H1 (cell line): Measurements from ENCODE around the gene BCL2L12. TPM values are rescaled to one million over a fixed set of nuclear protein-coding genes. Genes with fewer than 3 reads are reported as not detected.

Source experiments
- CTCF ChIA-PET: fragments of 300-600 bp; sonication (Branson Sonifier 250); formaldehyde crosslinking; loops from one replicate; lab custom pipeline; 2021; ENCODE audit not compliant: partially characterized antibody; lab: Charles Lee
- POLR2A ChIA-PET: fragments of 300-600 bp; sonication (Branson Sonifier 250); formaldehyde crosslinking; loops from one replicate; lab custom pipeline; 2021; ENCODE audit warnings: inconsistent platforms; ENCODE audit not compliant: partially characterized antibody; lab: Charles Lee
- DNase-seq, 2 experiments: peaks; one replicate each; pipeline versions ENCODE4 v3.0.0 to v3.0.0-alpha.2; 2010 to 2022; ENCODE audit warnings: low spot score in 2 of 2, low read depth in 1 of 2, mixed read lengths in 1 of 2
- FAIRE-seq: peaks from 2 replicates; lab custom pipeline; 2011; peaks lifted over from hg19 to GRCh38; lab: Jason Lieb, UNC
- H2AFZ ChIP-seq: 2 replicates; pipeline ENCODE4 v1.8.1; 2012; ENCODE audit warnings: low read length, inconsistent platforms
- H2AK5ac ChIP-seq: 2 replicates; pipeline ENCODE4 v1.6.1; 2013; ENCODE audit warnings: low read depth, low read length
- H2BK120ac ChIP-seq: replicated peaks from 2 replicates; pipeline ENCODE3; 2013; ENCODE audit warnings: low read depth, low read length, inconsistent platforms
- H2BK12ac ChIP-seq: 2 replicates; pipeline ENCODE4 v1.6.1; 2013; ENCODE audit warnings: low read depth, low read length
- H2BK15ac ChIP-seq: 2 replicates; pipeline ENCODE4 v1.6.1; 2013; ENCODE audit warnings: low read length
- H2BK20ac ChIP-seq: 2 replicates; pipeline ENCODE4 v1.6.1; 2013; ENCODE audit warnings: low read length
- H2BK5ac ChIP-seq: 2 replicates; pipeline ENCODE4 v1.6.1; 2013; ENCODE audit warnings: low read depth, low read length
- H3K14ac ChIP-seq: 2 replicates; pipeline ENCODE4 v1.6.1; 2013; ENCODE audit warnings: inconsistent platforms; ENCODE audit not compliant: insufficient read length
- H3K18ac ChIP-seq: 2 replicates; pipeline ENCODE4 v1.6.1; 2013; ENCODE audit warnings: low read length; ENCODE audit errors: extremely low read depth
- H3K23ac ChIP-seq: 2 replicates; pipeline ENCODE4 v1.6.1; 2013; ENCODE audit warnings: inconsistent platforms; ENCODE audit not compliant: insufficient read length
- H3K23me2 ChIP-seq: 2 replicates; pipeline ENCODE4 v1.6.1; 2013; ENCODE audit warnings: low read depth, low read length
- H3K27ac ChIP-seq: 2 replicates; pipeline ENCODE4 v1.6.1; 2011; ENCODE audit warnings: low read depth, low read length, inconsistent platforms
- H3K27me3 ChIP-seq, 4 experiments: replicated peaks in 1 of 4; 1 replicate in 1 of 4; 2 replicates in 3 of 4; pipeline versions ENCODE4 v1.6.1 to v1.8.1; 2011 to 2013; ENCODE audit warnings: low read length in 3 of 4, mild to moderate bottlenecking in 3 of 4, inconsistent platforms in 2 of 4, mixed read lengths in 2 of 4, moderate library complexity in 1 of 4; ENCODE audit not compliant: control insufficient read depth in 3 of 4, insufficient read depth in 3 of 4; ENCODE audit errors: extremely low read depth in 1 of 4
- H3K36me3 ChIP-seq, 4 experiments: 2 replicates each; pipeline versions ENCODE4 v1.6.1 to v1.8.1; 2011 to 2013; ENCODE audit warnings: mild to moderate bottlenecking in 4 of 4, low read length in 3 of 4, moderate library complexity in 2 of 4, control low read depth in 1 of 4, inconsistent platforms in 1 of 4; ENCODE audit not compliant: insufficient read depth in 4 of 4, control insufficient read depth in 2 of 4
- H3K4ac ChIP-seq: replicated peaks from 2 replicates; pipeline ENCODE3; 2013; ENCODE audit warnings: low read length, low read depth, mixed read lengths, inconsistent platforms; ENCODE audit not compliant: insufficient read length
- H3K4me1 ChIP-seq, 4 experiments: replicated peaks in 1 of 4; 1 replicate in 1 of 4; 2 replicates in 3 of 4; pipeline versions ENCODE4 v1.6.1 to v1.8.1; 2011 to 2013; ENCODE audit warnings: low read length in 3 of 4, inconsistent platforms in 2 of 4, mixed read lengths in 1 of 4; ENCODE audit not compliant: insufficient read depth in 4 of 4, control insufficient read depth in 3 of 4
- H3K4me2 ChIP-seq, 2 experiments: 2 replicates each; pipeline versions ENCODE4 v1.6.1 to v1.8.1; 2011 to 2013; ENCODE audit warnings: low read depth in 2 of 2, low read length in 2 of 2, control low read depth in 1 of 2, inconsistent platforms in 1 of 2, mild to moderate bottlenecking in 1 of 2; ENCODE audit not compliant: insufficient read depth in 1 of 2
- H3K4me3 ChIP-seq, 4 experiments: fragments of 200-600, 300-600 bp in 1 of 4; sonication (generic), shearing (Covaris generic), sonication (Bioruptor Twin) in 1 of 4; 2 replicates each; pipeline versions ENCODE4 v1.5.1 to v1.8.1; 2011 to 2016; ENCODE audit warnings: low read length in 4 of 4, low read depth in 3 of 4, control low read depth in 2 of 4, inconsistent platforms in 2 of 4, mild to moderate bottlenecking in 2 of 4, mixed read lengths in 1 of 4, moderate library complexity in 1 of 4; ENCODE audit not compliant: insufficient read depth in 2 of 4; ENCODE audit errors: extremely low read depth in 1 of 4
- H3K56ac ChIP-seq: replicated peaks from 2 replicates; pipeline ENCODE3; 2013; ENCODE audit warnings: low read depth, mild to moderate bottlenecking, mixed read lengths, low read length, inconsistent platforms; ENCODE audit not compliant: insufficient read length
- H3K79me1 ChIP-seq: 2 replicates; pipeline ENCODE4 v1.6.1; 2013; ENCODE audit warnings: low read depth, low read length, control low read depth
- H3K79me2 ChIP-seq, 2 experiments: 2 replicates each; pipeline versions ENCODE4 v1.6.1 to v1.8.1; 2012 to 2013; ENCODE audit warnings: low read length in 2 of 2, mild to moderate bottlenecking in 2 of 2, inconsistent platforms in 1 of 2; ENCODE audit not compliant: insufficient read depth in 2 of 2, control insufficient read depth in 1 of 2
- H3K9ac ChIP-seq, 4 experiments: replicated peaks in 1 of 4; 1 replicate in 1 of 4; 2 replicates in 3 of 4; pipeline versions ENCODE4 v1.6.1 to v1.8.1; 2011 to 2013; ENCODE audit warnings: low read depth in 3 of 4, low read length in 3 of 4, control low read depth in 2 of 4, mild to moderate bottlenecking in 2 of 4, moderate library complexity in 2 of 4, inconsistent platforms in 1 of 4; ENCODE audit errors: extremely low read depth in 1 of 4
- H3K9me3 ChIP-seq, 2 experiments: 2 replicates each; pipeline versions ENCODE4 v1.6.1 to v1.8.1; 2012 to 2013; ENCODE audit warnings: mild to moderate bottlenecking in 2 of 2, moderate library complexity in 2 of 2, control low read depth in 1 of 2, inconsistent platforms in 1 of 2, low read depth in 1 of 2, low read length in 1 of 2, mixed read lengths in 1 of 2; ENCODE audit not compliant: insufficient read depth in 2 of 2
- H4K20me1 ChIP-seq, 2 experiments: replicated peaks in 1 of 2; 2 replicates each; pipeline versions ENCODE3 to v1.8.1; 2011 to 2013; ENCODE audit warnings: inconsistent platforms in 2 of 2, low read length in 2 of 2, mild to moderate bottlenecking in 1 of 2; ENCODE audit not compliant: insufficient read depth in 2 of 2, control insufficient read depth in 1 of 2
- H4K5ac ChIP-seq: 2 replicates; pipeline ENCODE4 v1.6.1; 2013; ENCODE audit warnings: low read length, low read depth, mixed read lengths, inconsistent platforms; ENCODE audit not compliant: insufficient read length
- H4K8ac ChIP-seq: 2 replicates; pipeline ENCODE4 v1.8.0; 2013; ENCODE audit warnings: mild to moderate bottlenecking, moderate library complexity, low read length, inconsistent platforms; ENCODE audit not compliant: insufficient read depth; ENCODE audit errors: extremely low read depth
- H4K91ac ChIP-seq: replicated peaks from 2 replicates; pipeline ENCODE3; 2013; ENCODE audit warnings: low read length, mixed read lengths, inconsistent platforms; ENCODE audit not compliant: insufficient read length
- BACH1 ChIP-seq: IDR thresholded peaks from 2 replicates; pipeline ENCODE4 v1.6.1; 2012; ENCODE audit warnings: low read length, improper control_type of control experiment
- POLR2A ChIP-seq, 2 experiments: IDR thresholded peaks; 1 replicate in 1 of 2; 2 replicates in 1 of 2; pipeline ENCODE4 v1.6.1; 2011; ENCODE audit warnings: low read depth in 2 of 2, low read length in 2 of 2, mild to moderate bottlenecking in 2 of 2; ENCODE audit errors: control extremely low read depth in 1 of 2
- SIX5 ChIP-seq: IDR thresholded peaks from 2 replicates; pipeline ENCODE4 v1.6.1; 2011; ENCODE audit warnings: mild to moderate bottlenecking, low read depth, low read length
- WGBS, 2 experiments: shearing (Covaris generic) in 1 of 2; methylation state at CpG; one replicate each; pipeline versions ENCODE4 v1.1.6 to v1.1.7; 2013 to 2015; ENCODE audit warnings: low lambda C conversion rate in 2 of 2, mixed read lengths in 2 of 2, inconsistent platforms in 1 of 2, low coverage in 1 of 2, missing lambda C conversion rate in 1 of 2; ENCODE audit not compliant: insufficient replicate concordance in 2 of 2, insufficient coverage in 1 of 2, insufficient read length in 1 of 2; ENCODE audit errors: extremely low coverage in 1 of 2, missing lambda C conversion rate in 1 of 2; 5-methylcytosine and 5-hydroxymethylcytosine counted together
- polyA plus RNA-seq, 7 experiments: library from polyadenylated mRNA; depleted of rRNA in 3 of 7; stranded (reverse) in 5 of 7; unstranded in 2 of 7; fragments of >200 nt in 5 of 7; fragments of 200-250 nt in 2 of 7; gene quantifications; 1 replicate in 5 of 7; 2 replicates in 1 of 7; 4 replicates in 1 of 7; pipeline versions ENCODE4 v1.2.1 to v1.2.3, GENCODE V29; 2011 to 2013; ENCODE audit warnings: missing spikeins in 2 of 7, mixed read lengths in 2 of 7
- total RNA-seq: library from RNA; stranded (reverse); fragmentation: NEBNext Ultra II Directional; extraction: Animal tissue kit (Norgen Biotek cat#: 25700); gene quantifications from 2 replicates; pipeline ENCODE4 v1.2.1, GENCODE V29; 2021

BCL2L12 gene
- total and polyA plus RNA-seq, 2 of the 8 experiments (the other 6 are each of a cell fraction or from before 2014, with no cell fraction given), result 126 to 209 TPM

DNA sequence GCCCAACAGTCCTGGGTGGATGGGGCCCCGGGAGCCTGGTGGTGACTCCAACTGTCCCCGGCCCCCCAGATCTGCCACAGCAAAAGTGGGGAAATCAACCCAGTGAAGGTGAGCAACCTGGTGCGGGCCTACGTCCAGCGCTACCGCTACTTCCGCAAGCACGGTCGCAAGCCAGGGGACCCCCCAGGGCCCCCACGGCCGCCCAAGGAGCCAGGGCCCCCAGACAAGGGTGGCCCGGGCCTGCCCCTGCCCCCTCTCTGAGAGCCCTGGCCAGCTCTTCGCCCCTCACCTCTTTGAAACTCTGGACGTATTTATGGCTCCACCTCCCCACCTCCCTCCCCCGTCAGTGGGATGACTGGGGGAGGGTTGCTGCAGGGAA is 7.6 kb upstream of the BCL2L12 start:
- no peak for FAIRE-seq
- Histone ChIP-seq H3K56ac (no peak overlapping the region), H3K9me3 (peaks cover 9 to 11% of the 10 kb centered on the region in 2 experiments), H2AK5ac (no peak overlapping the region), H3K23ac (no peak overlapping the region), H4K91ac (no peak overlapping the region), H3K9ac (no peak overlapping the region), H3K79me2 (peaks cover 0 to 2% of the 10 kb centered on the region in 2 experiments; a peak in 1 of 4 replicates), H3K27ac (no peak overlapping the region), H2BK20ac (no peak overlapping the region), H3K18ac (no peak overlapping the region), H3K79me1 (0 out of 2 replicates have a peak, but pooled peaks cover 5% of the 10 kb centered on the region), H4K5ac (no peak overlapping the region), H3K4ac (no peak overlapping the region), H2BK5ac (no peak overlapping the region), H2BK120ac (no peak overlapping the region), H3K23me2 (no peaks in the 10 kb centered on the region; the same call in 1 of the 2 replicates), H4K20me1 (peaks cover 9 to 19% of the 10 kb centered on the region in 2 experiments), H3K4me2 (no peak overlapping the region), H3K27me3 (no peaks in the 10 kb centered on the region), H3K4me1 (peaks cover 0 to 14% (median 5%) of the 10 kb centered on the region in 4 experiments; a peak in 4 of 7 replicates), H4K8ac (peak overlapping the region; percentile 30; the same call in 1 of the 2 replicates), H2BK12ac (no peak overlapping the region), H3K14ac (no peak overlapping the region), H3K4me3 (no peak overlapping the region), H2BK15ac (no peak overlapping the region), H3K36me3 (peaks cover 21 to 81% (median 59%) of the 10 kb centered on the region in 4 experiments; a peak in 7 of 8 replicates), H2AFZ (no peak overlapping the region)
- ChIA-PET CTCF (interaction anchor here (0.9 to 3.8 kb wide), 4 partner anchors 10 to 26 kb away, joined by 3 to 39 read pairs (median 6); no protein-coding TSS in a partner anchor), POLR2A (interaction anchor here (1.0 to 18.0 kb wide), 5 partner anchors 14 to 65 kb away, joined by 3 to 275 read pairs (median 6); partner anchors contain the start of genes PRMT1, RRAS and SCAF1)
- no peak for DNase-seq
- TF ChIP-seq BACH1 (no peak), POLR2A (IDR thresholded peaks at IDR 0.05; ENCODE audit: control extremely low read depth in 1 of 2, low read depth in 2 of 2, low read length in 2 of 2) (no peak), SIX5 (no peak)
- WGBS, 2 experiments, result 97% methylated on average over 9 of the region's 15 CpGs; no CpG with 5 or more reads in 1 of the 2 experiments
